Panc1 (cell line): ENCODE results near the gene AIG1. TPM values are rescaled to one million over a fixed set of nuclear protein-coding genes. Genes with fewer than 3 reads are reported as not detected.

Experiments
- ATAC-seq: fragments of 200-7000 bp; cut with Tn5 transposase; 2 replicates; pipeline ENCODE4 v1.9.1; 2020; ENCODE audit warnings: mild to moderate bottlenecking, moderate library complexity
- BruUV-seq: library from RNA; stranded (reverse); fragments of 400-500 nt; replicated peaks from 2 replicates; lab custom pipeline; 2021; lab: Mats Ljungman, UMichigan
- CTCF ChIA-PET: fragments of 300-600 bp; sonication (Branson Sonifier 250); formaldehyde crosslinking; loops from one replicate; lab custom pipeline; 2022; ENCODE audit warnings: antibody characterized with exemption; lab: Charles Lee
- POLR2A ChIA-PET: fragments of 300-600 bp; sonication (Branson Sonifier 250); formaldehyde crosslinking; loops from one replicate; lab custom pipeline; 2022; ENCODE audit warnings: antibody characterized with exemption; lab: Charles Lee
- DNase-seq: peaks from one replicate; pipeline ENCODE4 v3.0.0-alpha.2; 2010; ENCODE audit warnings: low read depth, low spot score
- H3K27ac ChIP-seq: 2 replicates; pipeline ENCODE4 v1.5.1; 2011; ENCODE audit warnings: mild to moderate bottlenecking, low read length, inconsistent platforms
- H3K27me3 ChIP-seq: fragments of 200-500 bp; sonication (Bioruptor generic); 2 replicates; pipeline ENCODE4 v1.6.0; 2014; ENCODE audit warnings: low read length, inconsistent platforms; ENCODE audit not compliant: control insufficient read depth, insufficient read depth
- H3K36me3 ChIP-seq: fragments of 200-500 bp; sonication (Bioruptor generic); 2 replicates; pipeline ENCODE4 v1.5.1; 2014; ENCODE audit warnings: inconsistent platforms, mild to moderate bottlenecking, low read length, moderate library complexity; ENCODE audit not compliant: control insufficient read depth, insufficient read depth
- H3K4me1 ChIP-seq: 2 replicates; pipeline ENCODE4 v1.5.1; 2011; ENCODE audit warnings: inconsistent platforms, mild to moderate bottlenecking, low read length, moderate library complexity; ENCODE audit not compliant: control insufficient read depth, insufficient read depth
- H3K4me3 ChIP-seq, 2 experiments: 2 replicates each; pipeline ENCODE4 v1.5.1; 2011 to 2012; ENCODE audit warnings: low read depth in 2 of 2, low read length in 2 of 2, mild to moderate bottlenecking in 2 of 2, inconsistent platforms in 1 of 2, moderate library complexity in 1 of 2
- H3K9me3 ChIP-seq: fragments of 200-500 bp; sonication (Bioruptor generic); 2 replicates; pipeline ENCODE4 v1.5.1; 2014; ENCODE audit warnings: low read depth, mild to moderate bottlenecking, inconsistent platforms, low read length, moderate library complexity; ENCODE audit not compliant: control insufficient read depth, insufficient read depth
- CTCF ChIP-seq: fragments of 450-650 bp; IDR thresholded peaks from 2 replicates; pipeline ENCODE4 v1.5.1; 2017; ENCODE audit warnings: mild to moderate bottlenecking
- POLR2AphosphoS5 ChIP-seq: IDR thresholded peaks from 2 replicates; pipeline ENCODE4 v1.6.1; 2012; ENCODE audit warnings: mild to moderate bottlenecking, low read depth, low read length, moderate library complexity
- SIN3A ChIP-seq: IDR thresholded peaks from 2 replicates; pipeline ENCODE4 v1.6.1; 2012; ENCODE audit warnings: low read depth, mild to moderate bottlenecking, low read length, moderate library complexity, borderline replicate concordance; ENCODE audit not compliant: insufficient read depth
- TCF7L2 ChIP-seq: IDR thresholded peaks from 2 replicates; pipeline ENCODE4 v1.6.1; 2011; ENCODE audit warnings: mild to moderate bottlenecking, low read depth, low read length, inconsistent platforms
- in situ Hi-C: cut with HindIII; loops from 2 replicates; pipeline ENCODE4 v1.10.0; 2016; ENCODE audit warnings: low sequenced_read_pairs, low pct_unique_long_range_greater_than_20kb
- intact Hi-C: fragments of 100-400 bp; cut with micrococcal nuclease; formaldehyde crosslinking; loops from one replicate; pipeline ENCODE4 v1.10.0; 2022; ENCODE audit not compliant: unreplicated experiment
- total RNA-seq: library from RNA; stranded (reverse); gene quantifications from one replicate; pipeline ENCODE4 v1.2.1, GENCODE V29; 2021; ENCODE audit not compliant: unreplicated experiment
- TF ChIP-seq, protein P1 (sequence below), 2 experiments: IDR thresholded peaks; 2 replicates each; pipeline ENCODE4 v1.6.1; 2011 to 2012; ENCODE audit warnings: low read depth in 2 of 2, control low read depth in 1 of 2, low read length in 1 of 2, mild to moderate bottlenecking in 1 of 2, moderate library complexity in 1 of 2; ENCODE audit not compliant: insufficient read depth in 1 of 2

AIG1 gene
- total RNA-seq, 1 experiment from 2014 or later = 23.9 TPM

DNA sequence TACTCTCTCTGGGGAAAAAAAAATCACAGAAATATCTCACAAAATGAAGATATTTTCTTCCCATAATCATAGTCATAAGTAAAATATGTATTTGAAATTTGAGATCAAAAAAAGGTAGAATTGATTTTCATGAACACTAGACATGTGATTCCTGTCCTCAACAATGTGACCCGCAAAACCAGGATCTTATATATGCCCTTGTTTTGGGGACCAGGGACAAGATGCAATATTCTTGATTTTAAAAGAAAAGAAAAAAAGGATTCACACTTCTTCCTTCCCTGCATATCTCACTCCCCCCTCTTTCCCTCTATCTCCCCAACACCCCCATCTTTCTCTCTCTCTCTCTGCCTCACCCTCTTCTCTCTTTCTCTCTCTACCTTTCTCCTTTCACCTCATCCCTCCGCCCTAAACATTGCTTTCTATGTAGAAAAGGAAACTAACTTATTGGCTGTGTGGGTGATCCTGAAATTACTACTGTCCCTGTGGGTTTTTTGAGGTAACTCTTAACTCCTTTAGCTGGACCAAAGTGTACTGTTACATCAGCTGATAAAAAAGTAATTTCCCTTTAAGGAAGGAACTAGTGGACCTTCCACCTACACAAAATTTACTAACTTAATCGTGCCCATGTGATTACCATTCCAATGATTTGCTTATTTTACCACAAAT is 85.6 kb downstream of the AIG1 start:
- CTCF ChIA-PET = no interaction called here
- no TSS peak for BruUV-seq
- no peaks in the 10 kb centered on the region for H3K27me3 ChIP-seq
- intact Hi-C loops = no loop called here
- in situ Hi-C loops = no loop called here
- H3K9me3 ChIP-seq = no peaks in the 10 kb centered on the region
- ATAC-seq = no peak
- no peaks in the 10 kb centered on the region for H3K4me1 ChIP-seq
- TF ChIP-seq POLR2AphosphoS5 (no peak), TCF7L2 (no peak), CTCF (no peak), SIN3A (no peak)
- TF ChIP-seq, protein P1, sequence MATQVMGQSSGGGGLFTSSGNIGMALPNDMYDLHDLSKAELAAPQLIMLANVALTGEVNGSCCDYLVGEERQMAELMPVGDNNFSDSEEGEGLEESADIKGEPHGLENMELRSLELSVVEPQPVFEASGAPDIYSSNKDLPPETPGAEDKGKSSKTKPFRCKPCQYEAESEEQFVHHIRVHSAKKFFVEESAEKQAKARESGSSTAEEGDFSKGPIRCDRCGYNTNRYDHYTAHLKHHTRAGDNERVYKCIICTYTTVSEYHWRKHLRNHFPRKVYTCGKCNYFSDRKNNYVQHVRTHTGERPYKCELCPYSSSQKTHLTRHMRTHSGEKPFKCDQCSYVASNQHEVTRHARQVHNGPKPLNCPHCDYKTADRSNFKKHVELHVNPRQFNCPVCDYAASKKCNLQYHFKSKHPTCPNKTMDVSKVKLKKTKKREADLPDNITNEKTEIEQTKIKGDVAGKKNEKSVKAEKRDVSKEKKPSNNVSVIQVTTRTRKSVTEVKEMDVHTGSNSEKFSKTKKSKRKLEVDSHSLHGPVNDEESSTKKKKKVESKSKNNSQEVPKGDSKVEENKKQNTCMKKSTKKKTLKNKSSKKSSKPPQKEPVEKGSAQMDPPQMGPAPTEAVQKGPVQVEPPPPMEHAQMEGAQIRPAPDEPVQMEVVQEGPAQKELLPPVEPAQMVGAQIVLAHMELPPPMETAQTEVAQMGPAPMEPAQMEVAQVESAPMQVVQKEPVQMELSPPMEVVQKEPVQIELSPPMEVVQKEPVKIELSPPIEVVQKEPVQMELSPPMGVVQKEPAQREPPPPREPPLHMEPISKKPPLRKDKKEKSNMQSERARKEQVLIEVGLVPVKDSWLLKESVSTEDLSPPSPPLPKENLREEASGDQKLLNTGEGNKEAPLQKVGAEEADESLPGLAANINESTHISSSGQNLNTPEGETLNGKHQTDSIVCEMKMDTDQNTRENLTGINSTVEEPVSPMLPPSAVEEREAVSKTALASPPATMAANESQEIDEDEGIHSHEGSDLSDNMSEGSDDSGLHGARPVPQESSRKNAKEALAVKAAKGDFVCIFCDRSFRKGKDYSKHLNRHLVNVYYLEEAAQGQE (IDR thresholded peaks at IDR 0.05; ENCODE audit: insufficient read depth in 1 of 2, low read depth in 2 of 2, low read length in 1 of 2) = no peak
- H3K4me3 ChIP-seq = no peak overlapping the region
- H3K36me3 ChIP-seq = no peaks in the 10 kb centered on the region
- POLR2A ChIA-PET = interaction anchor here (0.7 kb wide), 1 partner anchor 105 kb away, joined by 3 read pairs; no protein-coding TSS in a partner anchor
- no peak for DNase-seq
- no peak overlapping the region for H3K27ac ChIP-seq

DNA sequence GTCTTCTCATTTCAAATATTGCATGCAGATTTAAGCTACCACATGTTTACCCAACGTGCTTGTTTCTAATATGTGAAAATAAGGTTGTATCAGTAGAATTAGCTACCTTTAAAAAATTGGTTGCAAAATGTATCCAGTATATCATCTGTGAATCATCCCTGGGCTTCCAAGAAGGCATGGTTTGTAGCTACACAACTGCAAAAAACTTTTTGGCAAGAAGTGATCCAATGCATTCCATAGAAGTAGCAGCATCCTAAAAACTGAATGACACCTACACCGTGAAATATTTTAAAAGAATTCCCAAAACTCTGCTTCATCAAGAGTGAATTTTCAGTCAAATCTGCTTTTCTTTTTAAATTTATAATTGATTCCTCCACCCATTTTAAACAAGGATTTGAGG is 89.1 kb downstream of the AIG1 start:
- no peaks in the 10 kb centered on the region for H3K36me3 ChIP-seq
- in situ Hi-C loops = no loop called here
- H3K27me3 ChIP-seq = no peaks in the 10 kb centered on the region
- ChIA-PET POLR2A (no interaction called here), CTCF (interaction anchor here (0.7 kb wide), 1 partner anchor 675 kb away, joined by 10 read pairs; no protein-coding TSS in a partner anchor)
- no peak overlapping the region for H3K27ac ChIP-seq
- no peak overlapping the region for H3K4me3 ChIP-seq
- BruUV-seq = no TSS peak
- intact Hi-C loops = no loop called here
- H3K9me3 ChIP-seq = no peaks in the 10 kb centered on the region
- no peaks in the 10 kb centered on the region for H3K4me1 ChIP-seq
- ATAC-seq (no peak), DNase-seq (no peak)
- TF ChIP-seq, protein P1 (IDR thresholded peaks at IDR 0.05; ENCODE audit: insufficient read depth in 1 of 2, low read depth in 2 of 2, low read length in 1 of 2) = no peak
- TF ChIP-seq SIN3A = no peak
- TF ChIP-seq CTCF = no peak
- no peak for TF ChIP-seq POLR2AphosphoS5
- TF ChIP-seq TCF7L2 = no peak
